Prostate gland (tissue), 2 donors: Measurements from ENCODE around the gene ETFDH.

Experiments used
- POLR2A ChIP-seq: fragments of 450-650 bp; IDR thresholded peaks from one replicate; pipeline ENCODE4 v1.6.1; 2016; ENCODE audit warnings: antibody characterized with exemption, mild to moderate bottlenecking
- POLR2AphosphoS5 ChIP-seq: sonication (generic); formaldehyde crosslinking; IDR thresholded peaks from one replicate; pipeline ENCODE4 v1.6.1; 2017; ENCODE audit warnings: antibody characterized with exemption
- TF ChIP-seq, protein P1 (sequence below), 4 experiments: fragments of 200-600 bp in 2 of 4; fragments of 450-650 bp in 2 of 4; sonication (generic) in 2 of 4; IDR thresholded peaks; 1 replicate in 3 of 4; 2 replicates in 1 of 4; pipeline ENCODE4 v1.5.1; 2016 to 2019; ENCODE audit warnings: antibody characterized with exemption in 4 of 4, mild to moderate bottlenecking in 2 of 4, moderate library complexity in 2 of 4

DNA sequence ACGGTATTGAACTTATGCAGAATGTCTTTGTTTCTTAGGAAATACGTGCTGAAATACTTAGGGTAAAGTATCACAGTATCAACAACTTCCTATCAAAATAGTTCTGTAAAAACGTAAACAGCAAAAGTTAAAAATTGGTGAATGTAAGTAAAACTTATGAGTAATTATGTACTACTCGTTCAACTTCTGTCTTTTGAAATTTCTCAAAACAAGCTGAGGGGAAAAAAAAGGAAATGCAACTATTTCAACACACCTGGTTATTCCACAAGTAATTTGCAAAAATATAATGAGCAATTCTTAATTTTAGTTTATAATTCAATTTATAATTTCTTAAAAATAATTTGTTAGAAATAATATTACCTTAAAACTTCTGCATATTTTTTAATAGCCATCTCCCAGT, 42.8 kb downstream of the ETFDH start:
- no peak for TF ChIP-seq POLR2A
- TF ChIP-seq, protein P1, sequence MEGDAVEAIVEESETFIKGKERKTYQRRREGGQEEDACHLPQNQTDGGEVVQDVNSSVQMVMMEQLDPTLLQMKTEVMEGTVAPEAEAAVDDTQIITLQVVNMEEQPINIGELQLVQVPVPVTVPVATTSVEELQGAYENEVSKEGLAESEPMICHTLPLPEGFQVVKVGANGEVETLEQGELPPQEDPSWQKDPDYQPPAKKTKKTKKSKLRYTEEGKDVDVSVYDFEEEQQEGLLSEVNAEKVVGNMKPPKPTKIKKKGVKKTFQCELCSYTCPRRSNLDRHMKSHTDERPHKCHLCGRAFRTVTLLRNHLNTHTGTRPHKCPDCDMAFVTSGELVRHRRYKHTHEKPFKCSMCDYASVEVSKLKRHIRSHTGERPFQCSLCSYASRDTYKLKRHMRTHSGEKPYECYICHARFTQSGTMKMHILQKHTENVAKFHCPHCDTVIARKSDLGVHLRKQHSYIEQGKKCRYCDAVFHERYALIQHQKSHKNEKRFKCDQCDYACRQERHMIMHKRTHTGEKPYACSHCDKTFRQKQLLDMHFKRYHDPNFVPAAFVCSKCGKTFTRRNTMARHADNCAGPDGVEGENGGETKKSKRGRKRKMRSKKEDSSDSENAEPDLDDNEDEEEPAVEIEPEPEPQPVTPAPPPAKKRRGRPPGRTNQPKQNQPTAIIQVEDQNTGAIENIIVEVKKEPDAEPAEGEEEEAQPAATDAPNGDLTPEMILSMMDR (IDR thresholded peaks at IDR 0.05) = no peak
- no peak for TF ChIP-seq POLR2AphosphoS5
